HT1080 (cell line): ENCODE results near the gene FNDC7. TPM values are rescaled to one million over a fixed set of nuclear protein-coding genes. Genes with fewer than 3 reads are reported as not detected.
"Not testable (repeated sequence)": the region's sequence is repeated elsewhere in the genome, so short reads cannot be mapped to it uniquely, and the experiment has no call there.

Source experiments
- DNase-seq: peaks from one replicate; pipeline ENCODE4 v3.0.0-alpha.2; 2015; ENCODE audit warnings: low read depth
- polyA plus RNA-seq, 2 experiments: library from polyadenylated mRNA; depleted of rRNA; stranded (reverse); fragments of >200 nt; gene quantifications; 2 replicates each; pipeline ENCODE4 v1.2.3, GENCODE V29; 2015
- total RNA-seq: library from RNA; depleted of rRNA; stranded (reverse); fragments of >200 nt; shearing (Covaris generic); gene quantifications from 2 replicates; pipeline ENCODE4 v1.2.3, GENCODE V29; 2014; rRNA removed

FNDC7 gene
- not detected in 2 replicates for total RNA-seq
- 0.07 TPM in 1 of 2 replicates, not detected in the other for polyA plus RNA-seq (2015; cell fraction: cytosol; rRNA removed)
- 0.09 TPM in 1 of 2 replicates, not detected in the other for polyA plus RNA-seq (2015; cell fraction: nucleus; rRNA removed)

GRCh38 chr1:108712606-108713150, at the start of gene FNDC7:
FNDC7 (plus strand) TSS chr1:108712908; CDS start chr1:108712934, 26 bp downstream.
- no peak for DNase-seq

- no peak for DNase-seq
These were observed 49.6 kb upstream of the FNDC7 start for GRCh38 chr1:108663074-108663473.

- no peak for DNase-seq
These were observed 48.2 kb upstream of the FNDC7 start for GRCh38 chr1:108664481-108664880.

- DNase-seq, result no peak
These were observed 47.6 kb upstream of the FNDC7 start for GRCh38 chr1:108665067-108665466.

- DNase-seq, result no peak
These were observed 46.9 kb upstream of the FNDC7 start for GRCh38 chr1:108665771-108666170.

- not testable (repeated sequence) for DNase-seq
These were observed 45.3 kb upstream of the FNDC7 start for GRCh38 chr1:108667422-108667821.

GRCh38 chr1:108668777-108669176, 43.9 kb upstream of the FNDC7 start:
- DNase-seq, result no peak

- DNase-seq, result no peak
These were observed 43.0 kb upstream of the FNDC7 start for GRCh38 chr1:108669679-108670078.

- no peak for DNase-seq
These were observed 42.5 kb upstream of the FNDC7 start for GRCh38 chr1:108670131-108670773.

GRCh38 chr1:108671143-108671542, 41.6 kb upstream of the FNDC7 start:
- no peak for DNase-seq

GRCh38 chr1:108678706-108679105, 34.0 kb upstream of the FNDC7 start:
- no peak for DNase-seq

- no peak for DNase-seq
These were observed 33.0 kb upstream of the FNDC7 start for GRCh38 chr1:108679586-108680213.

GRCh38 chr1:108681701-108682100, 31.0 kb upstream of the FNDC7 start:
- not testable (repeated sequence) for DNase-seq

- no peak for DNase-seq
These were observed 27.2 kb upstream of the FNDC7 start for GRCh38 chr1:108685529-108685928.

GRCh38 chr1:108686614-108687313, 25.9 kb upstream of the FNDC7 start:
- no peak for DNase-seq

- DNase-seq, result no peak
These were observed 21.4 kb upstream of the FNDC7 start for GRCh38 chr1:108691128-108691941.

- peak; percentile 91 for DNase-seq
These were observed 20.6 kb upstream of the FNDC7 start, which contains the start of gene PRPF38B for GRCh38 chr1:108691942-108692723. PRPF38B (plus strand) TSS chr1:108692310; CDS start chr1:108692592, 282 bp downstream.

GRCh38 chr1:108692724-108693655, 19.7 kb upstream of the FNDC7 start:
- peak; percentile 68 for DNase-seq

GRCh38 chr1:108695535-108695934, 17.2 kb upstream of the FNDC7 start:
- DNase-seq, result no peak
